GM19035 (cell line): Measurements from ENCODE around the gene CTNNAL1.
"Not testable (repeated sequence)": the region's sequence is repeated elsewhere in the genome, so short reads cannot be mapped to it uniquely, and the experiment has no call there.

Experiments
- ATAC-seq: cut with Tn5 transposase; IDR thresholded peaks from one replicate; pipeline ENCODE4 v1.9.1; 2021; ENCODE audit not compliant: unreplicated experiment

The CTNNAL1 gene

GRCh38 chr9:108994695-108995094, 18.6 kb downstream of the CTNNAL1 start:
- ATAC-seq, result no peak

- no peak for ATAC-seq
Observed at GRCh38 chr9:108991479-108991878, 21.8 kb downstream of the CTNNAL1 start.

GRCh38 chr9:108983885-108984284, 29.4 kb downstream of the CTNNAL1 start:
- no peak for ATAC-seq

- no peak for ATAC-seq
Observed at GRCh38 chr9:108980893-108981292, 32.4 kb downstream of the CTNNAL1 start.

- ATAC-seq, result no peak
Observed at GRCh38 chr9:108978205-108978604, 35.1 kb downstream of the CTNNAL1 start.

GRCh38 chr9:108973895-108974294, 39.4 kb downstream of the CTNNAL1 start:
- ATAC-seq, result no peak

- ATAC-seq, result no peak
Observed at GRCh38 chr9:108972626-108973209, 40.6 kb downstream of the CTNNAL1 start.

- no peak for ATAC-seq
Observed at GRCh38 chr9:108972186-108972585, 41.1 kb downstream of the CTNNAL1 start.

GRCh38 chr9:108971392-108971791, 41.9 kb downstream of the CTNNAL1 start:
- ATAC-seq, result not testable (repeated sequence)

GRCh38 chr9:108967916-108968315, 45.4 kb downstream of the CTNNAL1 start:
- ATAC-seq, result no peak

GRCh38 chr9:108963459-108964143, 49.7 kb downstream of the CTNNAL1 start:
- ATAC-seq, result no peak

- ATAC-seq, result no peak
Observed at GRCh38 chr9:108961151-108961550, 52.1 kb downstream of the CTNNAL1 start.

- no peak for ATAC-seq
Observed at GRCh38 chr9:108960331-108960730, 53.0 kb downstream of the CTNNAL1 start.

GRCh38 chr9:108956631-108957026, 56.7 kb downstream of the CTNNAL1 start:
- no peak for ATAC-seq

GRCh38 chr9:108956022-108956630, 57.2 kb downstream of the CTNNAL1 start:
- no peak for ATAC-seq

- no peak for ATAC-seq
Observed at GRCh38 chr9:108953983-108954574, 59.2 kb downstream of the CTNNAL1 start.

- no peak for ATAC-seq
Observed at GRCh38 chr9:108951578-108951977, 61.7 kb downstream of the CTNNAL1 start.

- no peak for ATAC-seq
Observed at GRCh38 chr9:108950168-108950567, 63.1 kb downstream of the CTNNAL1 start.

- no peak for ATAC-seq
Observed at GRCh38 chr9:108939975-108940374, 73.3 kb downstream of the CTNNAL1 start.

- ATAC-seq, result no peak
Observed at GRCh38 chr9:108937561-108938305, 75.6 kb downstream of the CTNNAL1 start.

GRCh38 chr9:108934323-108934893, 78.9 kb downstream of the CTNNAL1 start, which contains the start of gene ABITRAM:
Gene ABITRAM (plus strand): TSS chr9:108934400. CDS start chr9:108934487, 87 bp downstream.
- peak; percentile 80 for ATAC-seq
